OCI-LY1 (cell line): ENCODE measurements around the gene ANKRD13A.

Source experiments
- CTCF ChIP-seq: fragments of 200-600 bp; sonication (generic), shearing (Covaris generic); IDR thresholded peaks from 2 replicates; pipeline ENCODE4 v1.5.1; 2017; ENCODE audit warnings: mild to moderate bottlenecking, antibody characterized with exemption, low read length, moderate library complexity, mixed read lengths
- EZH2 ChIP-seq: fragments of 200-600 bp; sonication (generic), shearing (Covaris generic); IDR thresholded peaks from 2 replicates; pipeline ENCODE4 v1.8.0; 2017; ENCODE audit warnings: borderline replicate concordance, mixed run types, mild to moderate bottlenecking, antibody characterized with exemption, low read length, moderate library complexity, mixed read lengths

GRCh38 chr12:109952873-109953272 is 46.4 kb upstream of the ANKRD13A start:
- no peak for TF ChIP-seq CTCF
- no peak for TF ChIP-seq EZH2
